Activated CD8-positive, alpha-beta memory T cell treated with anti-CD3 and anti-CD28 coated beads for 1 hour (primary cell): Measurements from ENCODE around the gene MOB2.

Experiments used
- DNase-seq, 2 donors: peaks; one replicate each; pipeline ENCODE4 v3.0.0-alpha.2; 2020; ENCODE audit warnings: low read depth in 1 of 2; ENCODE audit errors: extremely low read depth in 1 of 2

The MOB2 gene

GRCh38 chr11:1488575-1489180 lies 2.1 kb upstream of the MOB2 start:
- no peak for DNase-seq

- no peak for DNase-seq
Measured at GRCh38 chr11:1487851-1488574, 1.4 kb upstream of the MOB2 start.

GRCh38 chr11:1487091-1487850 lies 692 bp upstream of the MOB2 start:
- no peak for DNase-seq

- DNase-seq = no peak
Measured at GRCh38 chr11:1485504-1485885, 1.1 kb downstream of the MOB2 start.

- DNase-seq = no peak
Measured at GRCh38 chr11:1484695-1485503, 1.7 kb downstream of the MOB2 start.

- no peak for DNase-seq
Measured at GRCh38 chr11:1484061-1484671, 2.4 kb downstream of the MOB2 start.

- no peak for DNase-seq
Measured at GRCh38 chr11:1483445-1483961, 3.1 kb downstream of the MOB2 start.

GRCh38 chr11:1482581-1483444 lies 3.8 kb downstream of the MOB2 start:
- no peak for DNase-seq

GRCh38 chr11:1481861-1482441 lies 4.6 kb downstream of the MOB2 start:
- DNase-seq = no peak

- no peak for DNase-seq
Measured at GRCh38 chr11:1481483-1481825, 5.1 kb downstream of the MOB2 start.

GRCh38 chr11:1480555-1481482 lies 5.8 kb downstream of the MOB2 start:
- DNase-seq = no peak

- DNase-seq = no peak
Measured at GRCh38 chr11:1480191-1480554, 6.4 kb downstream of the MOB2 start.

GRCh38 chr11:1479678-1480118 lies 6.9 kb downstream of the MOB2 start:
- no peak for DNase-seq

GRCh38 chr11:1479006-1479677 lies 7.4 kb downstream of the MOB2 start:
- no peak for DNase-seq

- no peak for DNase-seq
Measured at GRCh38 chr11:1478544-1478943, 8.0 kb downstream of the MOB2 start.

- no peak for DNase-seq
Measured at GRCh38 chr11:1478011-1478410, 8.6 kb downstream of the MOB2 start.

- no peak for DNase-seq
Measured at GRCh38 chr11:1476940-1477736, 9.4 kb downstream of the MOB2 start.
